ENCODE data around the gene TCEAL4. TPM values are rescaled to one million over a fixed set of nuclear protein-coding genes. Genes with fewer than 3 reads are reported as not detected.
"Not testable (repeated sequence)": the region's sequence is repeated elsewhere in the genome, so short reads cannot be mapped to it uniquely, and the experiment has no call there.

Gene TCEAL4
- total RNA-seq, 1 donor from 2014 or later: 72.3 TPM

GRCh38 chrX:103586314-103586646 is 965 bp downstream of the TCEAL4 start:
- Mint-ChIP-seq H3K4me3 (ENCODE audit: low read depth) (peak overlapping the region; percentile 92), H3K27me3 (no peaks in the 10 kb centered on the region), H3K4me1 (ENCODE audit: low read depth) (peaks cover 5% of the 10 kb centered on the region), H3K36me3 (ENCODE audit: insufficient read depth) (peaks cover 6% of the 10 kb centered on the region), H3K9me3 (ENCODE audit: low read depth) (peaks cover 17% of the 10 kb centered on the region), H3K27ac (peak overlapping the region; percentile 96)
- no peak for TF ChIP-seq CTCF (IDR thresholded peaks at IDR 0.05; ENCODE audit: unreplicated experiment)
- no peak for DNase-seq (ENCODE audit: low spot score, unreplicated experiment)

- peaks cover 8% of the 10 kb centered on the region for H3K36me3 Mint-ChIP-seq (ENCODE audit: insufficient read depth)
- peak overlapping the region; percentile 92 for H3K4me3 Mint-ChIP-seq (ENCODE audit: low read depth)
- no peak for DNase-seq (ENCODE audit: low spot score, unreplicated experiment)
- H3K27ac Mint-ChIP-seq: no peak overlapping the region
- no peaks in the 10 kb centered on the region for H3K27me3 Mint-ChIP-seq
- no peak for TF ChIP-seq CTCF (IDR thresholded peaks at IDR 0.05; ENCODE audit: unreplicated experiment)
- H3K9me3 Mint-ChIP-seq (ENCODE audit: low read depth): peaks cover 17% of the 10 kb centered on the region
- peaks cover 5% of the 10 kb centered on the region for H3K4me1 Mint-ChIP-seq (ENCODE audit: low read depth)
Observed at GRCh38 chrX:103586659-103587058, 1.3 kb downstream of the TCEAL4 start.

GRCh38 chrX:103592295-103592694 is 7.0 kb downstream of the TCEAL4 start:
- peaks cover 25% of the 10 kb centered on the region for H3K36me3 Mint-ChIP-seq (ENCODE audit: insufficient read depth)
- H3K4me3 Mint-ChIP-seq (ENCODE audit: low read depth); H3K27ac Mint-ChIP-seq; H3K27me3 Mint-ChIP-seq; H3K4me1 Mint-ChIP-seq (ENCODE audit: low read depth); DNase-seq (ENCODE audit: low spot score, unreplicated experiment): not testable (repeated sequence)
- H3K9me3 Mint-ChIP-seq (ENCODE audit: low read depth): peaks cover 19% of the 10 kb centered on the region

GRCh38 chrX:103595202-103595601 is 9.9 kb downstream of the TCEAL4 start:
- Mint-ChIP-seq H3K9me3 (ENCODE audit: low read depth) (peaks cover 19% of the 10 kb centered on the region), H3K36me3 (ENCODE audit: insufficient read depth) (peaks cover 26% of the 10 kb centered on the region)
- DNase-seq (ENCODE audit: low spot score, unreplicated experiment); H3K4me1 Mint-ChIP-seq (ENCODE audit: low read depth); H3K27ac Mint-ChIP-seq; H3K27me3 Mint-ChIP-seq; H3K4me3 Mint-ChIP-seq (ENCODE audit: low read depth): not testable (repeated sequence)

- Mint-ChIP-seq H3K4me1 (ENCODE audit: low read depth) (peaks cover 3% of the 10 kb centered on the region), H3K4me3 (ENCODE audit: low read depth) (peak within 1 kb of the TSS; percentile 81), H3K27ac (peak within 1 kb of the TSS; percentile 85), H3K9me3 (ENCODE audit: low read depth) (no peaks in the 10 kb centered on the region), H3K27me3 (peaks cover 5% of the 10 kb centered on the region), H3K36me3 (ENCODE audit: insufficient read depth) (no peaks in the 10 kb centered on the region)
- DNase-seq (ENCODE audit: low spot score, unreplicated experiment): peak; percentile 30
- no peak for TF ChIP-seq CTCF (IDR thresholded peaks at IDR 0.05; ENCODE audit: unreplicated experiment)
Observed at GRCh38 chrX:103607364-103608305, 22.3 kb downstream of the TCEAL4 start, which contains the start of gene TCEAL3. TCEAL3 (plus strand) TSS chrX:103607963; CDS start chrX:103609065, 1,102 bp downstream.

- no peak for DNase-seq (ENCODE audit: low spot score, unreplicated experiment)
Observed at GRCh38 chrX:103608306-103608963, 23.1 kb downstream of the TCEAL4 start.

More at GRCh38 chrX:103608306-103608963, 23.1 kb downstream of the TCEAL4 start:
- H3K4me3 Mint-ChIP-seq (ENCODE audit: low read depth): peak overlapping the region; percentile 81
- no peaks in the 10 kb centered on the region for H3K36me3 Mint-ChIP-seq (ENCODE audit: insufficient read depth)
- no peak for TF ChIP-seq CTCF (IDR thresholded peaks at IDR 0.05; ENCODE audit: unreplicated experiment)
- H3K27me3 Mint-ChIP-seq: peaks cover 5% of the 10 kb centered on the region
- H3K4me1 Mint-ChIP-seq (ENCODE audit: low read depth): peaks cover 3% of the 10 kb centered on the region
- H3K27ac Mint-ChIP-seq: peak overlapping the region; percentile 85
- no peaks in the 10 kb centered on the region for H3K9me3 Mint-ChIP-seq (ENCODE audit: low read depth)
